ENCODE data around the gene SSNA1. TPM values are rescaled to one million over a fixed set of nuclear protein-coding genes. Genes with fewer than 3 reads are reported as not detected.

The SSNA1 gene
- total and polyA plus RNA-seq, 2 experiments from 2014 or later, result 82.2 to 128 TPM

- no peak overlapping the region for H3K27ac ChIP-seq
- WGBS (ENCODE audit: low lambda C conversion rate, missing lambda C conversion rate), result 89% methylated on average over 19 of the region's 19 CpGs
- H3K27me3 ChIP-seq, result peaks cover 4% of the 10 kb centered on the region
- no peaks in the 10 kb centered on the region for H3K9me2 ChIP-seq (replicated peaks; ENCODE audit: insufficient read depth)
- no peak overlapping the region for H2AFZ ChIP-seq
- no peak for DNase-seq (ENCODE audit: low spot score)
- no peak overlapping the region for H3K4me3 ChIP-seq
- TF ChIP-seq EZH2phosphoT487 (IDR thresholded peaks at IDR 0.05; ENCODE audit: low read depth, severe bottlenecking, unreplicated experiment) (no peak), CTCF (IDR thresholded peaks at IDR 0.05; ENCODE audit: poor library complexity) (no peak), EZH2 (IDR thresholded peaks at IDR 0.05; ENCODE audit: borderline replicate concordance) (no peak)
- H3K79me2 ChIP-seq, result no peaks in the 10 kb centered on the region
- H3K36me3 ChIP-seq (replicated peaks; ENCODE audit: insufficient read depth, low read depth), result no peaks in the 10 kb centered on the region
- no peaks in the 10 kb centered on the region for H3K9me3 ChIP-seq (ENCODE audit: low read depth)
- no peaks in the 10 kb centered on the region for H3K4me1 ChIP-seq (ENCODE audit: insufficient read depth)
- H4K20me1 ChIP-seq (ENCODE audit: insufficient read depth, poor library complexity, severe bottlenecking), result no peaks in the 10 kb centered on the region
- H3K4me2 ChIP-seq, result no peak overlapping the region
Observed at GRCh38 chr9:137148661-137149060, 39.8 kb upstream of the SSNA1 start.

GRCh38 chr9:137149363-137149762, 39.1 kb upstream of the SSNA1 start:
- H3K36me3 ChIP-seq (replicated peaks; ENCODE audit: insufficient read depth, low read depth), result no peaks in the 10 kb centered on the region
- TF ChIP-seq CTCF (IDR thresholded peaks at IDR 0.05; ENCODE audit: poor library complexity) (no peak), EZH2 (IDR thresholded peaks at IDR 0.05; ENCODE audit: borderline replicate concordance) (no peak), EZH2phosphoT487 (IDR thresholded peaks at IDR 0.05; ENCODE audit: low read depth, severe bottlenecking, unreplicated experiment) (no peak)
- H3K4me2 ChIP-seq, result no peak overlapping the region
- DNase-seq (ENCODE audit: low spot score), result no peak
- H3K27ac ChIP-seq, result no peak overlapping the region
- no peaks in the 10 kb centered on the region for H3K9me2 ChIP-seq (replicated peaks; ENCODE audit: insufficient read depth)
- no peak overlapping the region for H2AFZ ChIP-seq
- H3K9me3 ChIP-seq (ENCODE audit: low read depth), result no peaks in the 10 kb centered on the region
- no peaks in the 10 kb centered on the region for H3K4me1 ChIP-seq (ENCODE audit: insufficient read depth)
- H4K20me1 ChIP-seq (ENCODE audit: insufficient read depth, poor library complexity, severe bottlenecking), result no peaks in the 10 kb centered on the region
- H3K27me3 ChIP-seq, result peaks cover 4% of the 10 kb centered on the region
- 77% methylated on average over 5 of the region's 5 CpGs for WGBS (ENCODE audit: low lambda C conversion rate, missing lambda C conversion rate)
- H3K4me3 ChIP-seq, result no peak overlapping the region
- no peaks in the 10 kb centered on the region for H3K79me2 ChIP-seq

- Histone ChIP-seq H3K4me1 (ENCODE audit: insufficient read depth) (no peaks in the 10 kb centered on the region), H4K20me1 (ENCODE audit: insufficient read depth, poor library complexity, severe bottlenecking) (no peaks in the 10 kb centered on the region), H3K9me3 (ENCODE audit: low read depth) (no peaks in the 10 kb centered on the region), H3K27ac (no peak overlapping the region), H3K36me3 (replicated peaks; ENCODE audit: insufficient read depth, low read depth) (no peaks in the 10 kb centered on the region), H2AFZ (no peak overlapping the region), H3K79me2 (no peaks in the 10 kb centered on the region), H3K4me3 (no peak overlapping the region), H3K9me2 (replicated peaks; ENCODE audit: insufficient read depth) (no peaks in the 10 kb centered on the region), H3K4me2 (no peak overlapping the region), H3K27me3 (peaks cover 4% of the 10 kb centered on the region)
- WGBS (ENCODE audit: low lambda C conversion rate, missing lambda C conversion rate), result 78% methylated on average over 18 of the region's 20 CpGs
- TF ChIP-seq CTCF (IDR thresholded peaks at IDR 0.05; ENCODE audit: poor library complexity) (no peak), EZH2phosphoT487 (IDR thresholded peaks at IDR 0.05; ENCODE audit: low read depth, severe bottlenecking, unreplicated experiment) (no peak), EZH2 (IDR thresholded peaks at IDR 0.05; ENCODE audit: borderline replicate concordance) (no peak)
- DNase-seq (ENCODE audit: low spot score), result no peak
Observed at GRCh38 chr9:137149942-137150616, 38.4 kb upstream of the SSNA1 start.

Data from hepatocyte (in vitro differentiated cells).